ENCODE data around the gene PSENEN. TPM values are rescaled to one million over a fixed set of nuclear protein-coding genes. Genes with fewer than 3 reads are reported as not detected.
A peak's percentile ranks its signal among the peaks of the same experiment; 100 is the strongest.
"Not testable (repeated sequence)": the region's sequence is repeated elsewhere in the genome, so short reads cannot be mapped to it uniquely, and the experiment has no call there.

PSENEN gene
- total RNA-seq, 4 donors from 2014 or later, result 8.3 to 48.2 (median 40.6) TPM

DNA sequence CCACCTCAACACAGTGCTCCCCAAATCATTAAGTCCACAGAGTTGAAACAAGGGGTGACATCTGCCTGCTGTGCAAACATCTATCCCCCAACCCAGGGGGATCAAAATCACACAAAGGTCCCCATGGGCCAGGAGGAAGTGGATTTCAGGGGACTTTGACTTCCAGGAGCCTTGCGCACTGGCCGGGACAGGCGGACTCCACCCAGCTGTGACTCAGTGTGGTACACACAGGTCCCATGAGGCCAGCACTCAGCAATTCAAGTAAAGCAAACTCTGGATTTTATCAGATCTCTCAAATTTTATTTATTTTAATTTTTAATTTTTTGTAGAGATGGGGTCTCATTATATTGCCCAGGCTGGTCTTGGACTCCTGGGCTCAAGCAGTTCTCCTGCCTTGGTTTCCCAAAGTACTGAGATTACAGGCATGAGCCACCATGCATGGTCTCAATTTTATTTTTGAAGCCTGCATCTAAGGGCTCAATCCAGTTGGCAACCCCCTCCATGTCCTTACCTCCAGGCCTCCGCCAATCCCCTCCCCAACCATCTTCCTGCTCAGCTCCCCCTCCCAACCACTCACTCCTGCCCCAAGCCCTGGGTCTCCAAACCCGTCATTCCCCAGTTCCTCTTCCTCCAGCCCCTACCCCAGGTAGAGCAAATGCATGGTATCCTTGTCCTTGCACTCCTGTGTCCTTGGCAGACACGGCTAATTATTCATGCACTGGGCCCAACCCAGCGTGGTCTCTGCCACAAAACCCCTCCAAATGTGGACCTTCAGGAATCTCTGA lies 48.1 kb downstream of the PSENEN start:
- H3K36me3 ChIP-seq, result no peaks in the 10 kb centered on the region
- no peak overlapping the region for H3K4me3 ChIP-seq
- H3K4me1 ChIP-seq, result no peaks in the 10 kb centered on the region
- H3K27me3 ChIP-seq, result no peaks in the 10 kb centered on the region
- H3K9me3 ChIP-seq, result no peaks in the 10 kb centered on the region
- DNase-seq, result peak in 1 of 3 donors; percentile 66
- no peak overlapping the region for H3K27ac ChIP-seq
- no peak for TF ChIP-seq POLR2A (IDR thresholded peaks at IDR 0.05)
- TF ChIP-seq, protein P1, sequence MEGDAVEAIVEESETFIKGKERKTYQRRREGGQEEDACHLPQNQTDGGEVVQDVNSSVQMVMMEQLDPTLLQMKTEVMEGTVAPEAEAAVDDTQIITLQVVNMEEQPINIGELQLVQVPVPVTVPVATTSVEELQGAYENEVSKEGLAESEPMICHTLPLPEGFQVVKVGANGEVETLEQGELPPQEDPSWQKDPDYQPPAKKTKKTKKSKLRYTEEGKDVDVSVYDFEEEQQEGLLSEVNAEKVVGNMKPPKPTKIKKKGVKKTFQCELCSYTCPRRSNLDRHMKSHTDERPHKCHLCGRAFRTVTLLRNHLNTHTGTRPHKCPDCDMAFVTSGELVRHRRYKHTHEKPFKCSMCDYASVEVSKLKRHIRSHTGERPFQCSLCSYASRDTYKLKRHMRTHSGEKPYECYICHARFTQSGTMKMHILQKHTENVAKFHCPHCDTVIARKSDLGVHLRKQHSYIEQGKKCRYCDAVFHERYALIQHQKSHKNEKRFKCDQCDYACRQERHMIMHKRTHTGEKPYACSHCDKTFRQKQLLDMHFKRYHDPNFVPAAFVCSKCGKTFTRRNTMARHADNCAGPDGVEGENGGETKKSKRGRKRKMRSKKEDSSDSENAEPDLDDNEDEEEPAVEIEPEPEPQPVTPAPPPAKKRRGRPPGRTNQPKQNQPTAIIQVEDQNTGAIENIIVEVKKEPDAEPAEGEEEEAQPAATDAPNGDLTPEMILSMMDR (IDR thresholded peaks at IDR 0.05), result no peak

DNA sequence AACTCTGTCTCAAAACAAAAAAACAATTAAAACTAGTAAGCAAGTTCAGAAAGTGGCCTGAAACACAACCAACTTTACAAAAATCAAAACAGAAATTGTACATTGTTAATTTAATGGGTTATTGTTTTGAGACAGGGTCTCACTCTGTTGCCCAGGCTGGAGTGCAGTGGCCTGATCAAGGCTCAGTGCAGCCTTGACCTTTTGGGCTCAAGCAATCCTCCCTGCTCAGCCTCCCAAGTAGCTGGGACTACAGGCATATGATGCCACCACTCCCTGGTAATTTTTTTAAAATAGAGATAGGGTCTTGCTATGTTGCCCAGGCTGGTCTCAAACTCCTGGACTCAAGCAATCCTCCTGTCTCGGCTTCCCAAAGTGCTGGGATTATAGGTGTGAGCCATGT lies 50.1 kb downstream of the PSENEN start:
- H3K27ac ChIP-seq, H3K27me3 ChIP-seq, H3K4me3 ChIP-seq, H3K36me3 ChIP-seq, DNase-seq, H3K9me3 ChIP-seq, H3K4me1 ChIP-seq: not testable (repeated sequence)

Other genes with a start within 250 kb of the PSENEN start
- gene DMKN, start 232.0 kb upstream of the PSENEN start, total RNA-seq, result 10 to 100 TPM in 2 of 4 donors, 1 to 10 TPM in 1, not detected in 1; 1.9 to 29.7 (median 10.7) TPM
- gene SBSN, start 217.3 kb upstream of the PSENEN start, total RNA-seq, result 1 to 10 TPM in 1 of 4 donors, not detected in 3; 1.0 TPM
- gene GAPDHS, start 212.2 kb upstream of the PSENEN start, total RNA-seq, result under 1 TPM in 1 of 4 donors, not detected in 3; 0.54 TPM
- 10 to 100 TPM; 34.9 to 59.4 (median 50.9) TPM for gene TMEM147, start 200.0 kb upstream of the PSENEN start, total RNA-seq
- not detected for gene ATP4A, start 182.0 kb upstream of the PSENEN start, total RNA-seq
- gene PMIS2, start 159.5 kb upstream of the PSENEN start, total RNA-seq, result not detected
- gene HAUS5, start 132.9 kb upstream of the PSENEN start, total RNA-seq, result 10 to 100 TPM in 2 of 4 donors, 1 to 10 TPM in 2; 2.8 to 42.9 (median 8.3) TPM
- gene RBM42, start 116.6 kb upstream of the PSENEN start, total RNA-seq, result 10 to 100 TPM; 57.3 to 64.4 (median 63.1) TPM
- 1 to 10 TPM in 2 of 4 donors, not detected in 2; 1.6 to 1.8 TPM for gene ETV2, start 103.9 kb upstream of the PSENEN start, total RNA-seq
- 100 to 1,000 TPM; 462 to 930 (median 787) TPM for gene COX6B1, start 97.3 kb upstream of the PSENEN start, total RNA-seq
- gene UPK1A, start 79.1 kb upstream of the PSENEN start, total RNA-seq, result not detected
- 1 to 10 TPM in 1 of 4 donors, not detected in 3; 2.5 TPM for gene ZBTB32, start 41.1 kb upstream of the PSENEN start, total RNA-seq
- 10 to 100 TPM; 27.8 to 62.6 (median 41.9) TPM for gene KMT2B, start 27.6 kb upstream of the PSENEN start, total RNA-seq
- 10 to 100 TPM in 3 of 4 donors, 1 to 10 TPM in 1; 8.3 to 14.2 (median 12.3) TPM for gene IGFLR1, start 3.2 kb upstream of the PSENEN start, total RNA-seq
- gene U2AF1L4, start 233 bp upstream of the PSENEN start, total RNA-seq, result 10 to 100 TPM; 14.5 to 70.5 (median 34.6) TPM
- 10 to 100 TPM; 11.6 to 30.5 (median 20.2) TPM for gene LIN37, start 2.9 kb downstream of the PSENEN start, total RNA-seq
- gene HSPB6, start 11.4 kb downstream of the PSENEN start, total RNA-seq, result 10 to 100 TPM in 2 of 4 donors, 1 to 10 TPM in 2; 9.2 to 19.8 (median 13.6) TPM
- gene PROSER3, start 12.5 kb downstream of the PSENEN start, total RNA-seq, result 10 to 100 TPM in 3 of 4 donors, 1 to 10 TPM in 1; 6.0 to 36.8 (median 27.2) TPM
- 100 to 1,000 TPM in 1 of 4 donors, 10 to 100 TPM in 2, 1 to 10 TPM in 1; 8.6 to 166 (median 20.0) TPM for gene ARHGAP33, start 29.9 kb downstream of the PSENEN start, total RNA-seq
- not detected for gene PRODH2, start 67.2 kb downstream of the PSENEN start, total RNA-seq
- gene NPHS1, start 106.9 kb downstream of the PSENEN start, total RNA-seq, result not detected
- gene KIRREL2, start 111.3 kb downstream of the PSENEN start, total RNA-seq, result 1 to 10 TPM in 1 of 4 donors, not detected in 3; 1.7 TPM
- gene APLP1, start 122.9 kb downstream of the PSENEN start, total RNA-seq, result 1 to 10 TPM in 3 of 4 donors, under 1 TPM in 1; 0.53 to 8.3 (median 1.7) TPM
- gene NFKBID, start 154.9 kb downstream of the PSENEN start, total RNA-seq, result 10 to 100 TPM in 3 of 4 donors, 1 to 10 TPM in 1; 8.4 to 38.0 (median 23.6) TPM
- 1 to 10 TPM in 1 of 4 donors, not detected in 3; 9.7 TPM for gene HCST, start 156.9 kb downstream of the PSENEN start, total RNA-seq
- gene TYROBP, start 162.6 kb downstream of the PSENEN start, total RNA-seq, result 10 to 100 TPM in 3 of 4 donors, 1 to 10 TPM in 1; 4.2 to 56.1 (median 20.2) TPM
- 10 to 100 TPM in 3 of 4 donors, 1 to 10 TPM in 1; 8.3 to 34.4 (median 22.1) TPM for gene LRFN3, start 190.7 kb downstream of the PSENEN start, total RNA-seq
- gene SDHAF1, start 249.5 kb downstream of the PSENEN start, total RNA-seq, result 10 to 100 TPM; 15.7 to 48.0 (median 39.1) TPM

Measured in Peyer's patch (tissue), 4 donors.